Gastroesophageal sphincter (tissue), 3 donors: Measurements from ENCODE around the gene AKR1E2.

Experiments
- CTCF ChIP-seq, 4 experiments: fragments of 200-600 bp in 2 of 4; fragments of 450-650 bp in 2 of 4; sonication (generic) in 1 of 4; IDR thresholded peaks; one replicate each; pipeline ENCODE4 v1.5.1; 2017 to 2019; ENCODE audit warnings: antibody characterized with exemption in 4 of 4, mild to moderate bottlenecking in 2 of 4, moderate library complexity in 2 of 4
- EP300 ChIP-seq: sonication (generic); formaldehyde crosslinking; IDR thresholded peaks from one replicate; pipeline ENCODE4 v1.6.1; 2017; ENCODE audit warnings: antibody characterized with exemption, mild to moderate bottlenecking
- POLR2A ChIP-seq, 2 donors: fragments of 450-650 bp; IDR thresholded peaks; one replicate each; pipeline ENCODE4 v1.6.1; 2017; ENCODE audit warnings: antibody characterized with exemption in 2 of 2, mild to moderate bottlenecking in 2 of 2, moderate library complexity in 1 of 2
- POLR2AphosphoS5 ChIP-seq: sonication (generic); formaldehyde crosslinking; IDR thresholded peaks from one replicate; pipeline ENCODE4 v1.6.1; 2017; ENCODE audit warnings: antibody characterized with exemption

GRCh38 chr10:4825456-4825867, 545 bp upstream of the AKR1E2 start:
- TF ChIP-seq POLR2AphosphoS5 (no peak), CTCF (IDR thresholded peaks at IDR 0.05) (no peak), POLR2A (IDR thresholded peaks at IDR 0.05) (no peak), EP300 (no peak)
